KMS-11 (cell line): ENCODE results near the gene UGCG.

Source experiments
- H2AFZ ChIP-seq: fragments of 200-600 bp; sonication (generic); 2 replicates; pipeline ENCODE4 v1.6.1; 2016; ENCODE audit warnings: antibody characterized with exemption, mixed run types, low read depth
- H3K27ac ChIP-seq: fragments of 200-600 bp; sonication (generic); 2 replicates; pipeline ENCODE4 v1.6.1; 2016; ENCODE audit warnings: mild to moderate bottlenecking, mixed run types
- H3K27me3 ChIP-seq: fragments of 200-600 bp; sonication (generic); 2 replicates; pipeline ENCODE4 v1.6.1; 2017; ENCODE audit warnings: mild to moderate bottlenecking, low read depth, mixed run types, moderate library complexity; ENCODE audit not compliant: insufficient read depth
- H3K36me3 ChIP-seq: fragments of 200-600 bp; sonication (generic); 2 replicates; pipeline ENCODE4 v1.6.1; 2017; ENCODE audit warnings: mild to moderate bottlenecking, mixed run types; ENCODE audit not compliant: insufficient read depth
- H3K4me1 ChIP-seq: fragments of 200-600 bp; sonication (generic); 2 replicates; pipeline ENCODE4 v1.6.1; 2016; ENCODE audit warnings: mild to moderate bottlenecking, low read depth, mixed run types; ENCODE audit not compliant: poor library complexity, severe bottlenecking
- H3K4me2 ChIP-seq: fragments of 200-600 bp; sonication (generic); 2 replicates; pipeline ENCODE4 v1.7.0; 2016; ENCODE audit warnings: mild to moderate bottlenecking, mixed run types
- H3K4me3 ChIP-seq: fragments of 200-600 bp; sonication (generic); IDR thresholded peaks from 2 replicates; pipeline ENCODE4 v1.6.1; 2017; ENCODE audit warnings: low read depth, low read length, mixed read lengths; ENCODE audit not compliant: insufficient read depth
- H3K79me2 ChIP-seq: fragments of 200-600 bp; sonication (generic); 2 replicates; pipeline ENCODE4 v1.6.1; 2016; ENCODE audit warnings: low read depth, mixed run types; ENCODE audit not compliant: insufficient read depth
- H3K9ac ChIP-seq: fragments of 200-600 bp; sonication (generic); 2 replicates; pipeline ENCODE4 v1.6.1; 2016; ENCODE audit warnings: mild to moderate bottlenecking, mixed run types
- H4K20me1 ChIP-seq: fragments of 200-600 bp; sonication (generic); 2 replicates; pipeline ENCODE4 v1.6.1; 2016; ENCODE audit warnings: mild to moderate bottlenecking, mixed run types; ENCODE audit not compliant: insufficient read depth
- CTCF ChIP-seq: fragments of 200-600 bp; sonication (generic); conservative IDR thresholded peaks from 2 replicates; pipeline ENCODE4 v1.6.1; 2017; ENCODE audit warnings: low read depth, mild to moderate bottlenecking, antibody characterized with exemption, low read length, moderate library complexity, mixed read lengths

Gene UGCG

GRCh38 chr9:111854799-111855198 is 41.8 kb upstream of the UGCG start:
- Histone ChIP-seq H3K27me3 (no peaks in the 10 kb centered on the region), H2AFZ (no peak overlapping the region), H3K27ac (no peak overlapping the region), H4K20me1 (no peaks in the 10 kb centered on the region), H3K4me3 (no peak overlapping the region), H3K36me3 (no peaks in the 10 kb centered on the region), H3K4me1 (no peaks in the 10 kb centered on the region), H3K4me2 (no peak overlapping the region), H3K9ac (no peak overlapping the region), H3K79me2 (no peaks in the 10 kb centered on the region)
- no peak for TF ChIP-seq CTCF

GRCh38 chr9:111857555-111858211 is 38.9 kb upstream of the UGCG start:
- H3K4me3 ChIP-seq: no peak overlapping the region
- no peak overlapping the region for H3K27ac ChIP-seq

GRCh38 chr9:111860443-111860842 is 36.2 kb upstream of the UGCG start:
- H3K27ac ChIP-seq: no peak overlapping the region
- no peaks in the 10 kb centered on the region for H3K27me3 ChIP-seq
- H3K4me1 ChIP-seq: no peaks in the 10 kb centered on the region
- H3K4me2 ChIP-seq: no peak overlapping the region
- H2AFZ ChIP-seq: no peak overlapping the region
- no peak overlapping the region for H3K9ac ChIP-seq
- no peaks in the 10 kb centered on the region for H3K36me3 ChIP-seq
- H3K4me3 ChIP-seq: no peak overlapping the region
- no peak for TF ChIP-seq CTCF
- no peaks in the 10 kb centered on the region for H4K20me1 ChIP-seq
- no peaks in the 10 kb centered on the region for H3K79me2 ChIP-seq

More at GRCh38 chr9:111857555-111858211, 38.9 kb upstream of the UGCG start:
- Histone ChIP-seq H3K4me2 (no peak overlapping the region), H3K79me2 (no peaks in the 10 kb centered on the region), H3K4me1 (no peaks in the 10 kb centered on the region), H4K20me1 (no peaks in the 10 kb centered on the region), H2AFZ (no peak overlapping the region), H3K9ac (no peak overlapping the region), H3K36me3 (no peaks in the 10 kb centered on the region), H3K27me3 (no peaks in the 10 kb centered on the region)
- TF ChIP-seq CTCF: no peak

- Histone ChIP-seq H3K79me2 (no peaks in the 10 kb centered on the region), H3K36me3 (no peaks in the 10 kb centered on the region), H3K9ac (no peak overlapping the region), H3K27me3 (no peaks in the 10 kb centered on the region), H3K4me2 (no peak overlapping the region), H3K4me1 (no peaks in the 10 kb centered on the region), H4K20me1 (no peaks in the 10 kb centered on the region), H3K4me3 (no peak overlapping the region), H3K27ac (no peak overlapping the region), H2AFZ (no peak overlapping the region)
- no peak for TF ChIP-seq CTCF
Observed at GRCh38 chr9:111863636-111864035, 33.0 kb upstream of the UGCG start.
